Left lung (tissue), 10 donors: Measurements from ENCODE around the gene GPR156. TPM values are rescaled to one million over a fixed set of nuclear protein-coding genes. Genes with fewer than 3 reads are reported as not detected.

Source experiments
- ATAC-seq: fragments of 200-7000 bp; cut with Tn5 transposase; one replicate; pipeline ENCODE4 v1.9.1; 2020; ENCODE audit warnings: moderate library complexity
- DNase-seq, 4 donors: peaks; one replicate each; pipeline ENCODE4 v3.0.0-alpha.2; 2013 to 2020
- H3K27ac ChIP-seq, 2 donors: fragments of 200-600 bp; sonication (generic) in 1 of 2; one replicate each; pipeline versions ENCODE4 v1.5.0 to v1.8.0; 2020 to 2021
- H3K27me3 ChIP-seq, 2 donors: fragments of 200-600 bp; sonication (generic) in 1 of 2; one replicate each; pipeline versions ENCODE4 v1.5.0 to v1.8.0; 2020 to 2021
- H3K36me3 ChIP-seq, 2 donors: fragments of 200-600 bp; sonication (generic) in 1 of 2; one replicate each; pipeline versions ENCODE4 v1.5.0 to v1.8.0; 2020 to 2021
- H3K4me1 ChIP-seq, 2 donors: fragments of 200-600 bp; one replicate each; pipeline ENCODE4 v1.8.0; 2021
- H3K4me3 ChIP-seq, 2 donors: fragments of 200-600 bp; sonication (generic) in 1 of 2; one replicate each; pipeline versions ENCODE4 v1.5.0 to v1.8.0; 2020 to 2021; ENCODE audit warnings: mild to moderate bottlenecking in 1 of 2
- H3K9me3 ChIP-seq, 2 donors: fragments of 200-600 bp; sonication (generic) in 1 of 2; one replicate each; pipeline versions ENCODE4 v1.5.0 to v1.8.0; 2020 to 2021
- intact Hi-C, 2 donors: fragments of 100-400 bp; cut with DNase I; formaldehyde crosslinking; loops; one replicate each; pipeline versions ENCODE4 v1.11.2 to v1.14.2; 2022
- polyA plus RNA-seq, 6 donors: library from polyadenylated mRNA; unstranded; fragments of 120-200 nt; gene quantifications; one replicate each; pipeline ENCODE4 v1.2.1, GENCODE V29; 2013; ENCODE audit not compliant: insufficient read length in 6 of 6
- total RNA-seq, 2 donors: library from RNA; stranded (reverse); fragmentation: NEBNext Ultra II Directional; extraction: Animal tissue kit (Norgen Biotek cat#: 25700); gene quantifications; one replicate each; pipeline ENCODE4 v1.2.1, GENCODE V29; 2021
- TF ChIP-seq, protein P1 (sequence below), 2 donors: fragments of 200-600 bp; sonication (generic) in 1 of 2; IDR thresholded peaks; one replicate each; pipeline versions ENCODE4 v1.5.0 to v1.8.0; 2021; ENCODE audit warnings: antibody characterized with exemption in 2 of 2
- donor health status: DM: no; HTN: yes; CAD: no.
- donor health status: DM: no; HTN: no; CAD: no.

GPR156 gene
- total and polyA plus RNA-seq, 8 donors: 0.34 to 3.2 (median 2.0) TPM

DNA sequence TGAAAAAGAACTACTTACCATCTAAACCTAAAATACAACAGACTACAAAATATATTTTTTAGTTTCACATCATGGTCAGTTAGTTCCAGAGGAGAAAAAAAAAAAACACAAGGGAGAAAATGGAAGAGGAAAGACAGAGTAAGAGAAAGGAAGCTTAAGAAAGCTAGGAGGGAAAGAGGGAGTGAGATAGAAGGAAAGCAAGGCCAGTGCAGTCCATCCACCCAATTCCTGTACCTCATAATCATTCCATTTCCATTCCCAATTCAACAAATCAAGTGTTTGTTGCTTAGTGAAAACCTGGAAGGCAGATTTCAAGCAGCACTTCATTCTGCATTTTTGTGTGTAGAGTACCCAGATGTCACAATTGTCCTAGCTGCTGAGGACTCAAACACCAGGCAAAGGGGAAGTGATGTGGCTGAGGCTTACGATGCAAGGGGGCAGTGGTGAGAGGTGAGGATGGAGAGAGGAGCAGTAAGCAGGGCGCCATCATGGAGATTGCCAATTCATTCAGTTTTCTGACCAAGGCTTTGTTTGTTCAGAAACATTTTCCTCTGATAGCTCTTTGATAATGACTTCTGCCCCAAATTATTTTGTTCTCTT lies 107.2 kb downstream of the GPR156 start:
- ATAC-seq (peak; percentile 56), DNase-seq (peak in 1 of 4 donors; percentile 40)
- intact Hi-C loops: no loop called here

DNA sequence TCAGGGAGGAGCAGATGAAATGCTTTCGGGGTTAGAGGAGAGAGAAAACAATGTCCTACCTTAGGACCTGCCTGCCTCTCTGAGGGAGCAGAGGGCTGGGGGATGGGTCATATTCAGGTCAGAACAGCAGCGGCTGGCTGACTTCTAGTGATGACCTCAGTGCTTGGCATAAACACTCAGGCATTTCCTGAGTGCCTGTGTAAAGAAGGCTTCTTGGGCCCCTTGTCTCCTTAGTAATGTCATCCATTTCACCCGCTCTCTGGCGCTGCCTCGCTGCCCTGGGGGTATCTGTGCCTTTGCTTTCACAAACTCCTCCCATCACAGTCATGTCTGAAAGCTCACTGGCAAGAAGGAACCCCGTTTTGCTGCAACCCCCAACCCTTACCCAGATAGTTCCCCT lies 107.9 kb downstream of the GPR156 start:
- peak; percentile 91 for ATAC-seq
- H3K4me1 ChIP-seq: peaks cover 4 to 10% of the 10 kb centered on the region in 2 donors
- H3K4me3 ChIP-seq: no peak overlapping the region
- DNase-seq: peak in 3 of 4 donors; percentile 17 to 62 (median 61)
- no peaks in the 10 kb centered on the region for H3K36me3 ChIP-seq
- TF ChIP-seq, protein P1, sequence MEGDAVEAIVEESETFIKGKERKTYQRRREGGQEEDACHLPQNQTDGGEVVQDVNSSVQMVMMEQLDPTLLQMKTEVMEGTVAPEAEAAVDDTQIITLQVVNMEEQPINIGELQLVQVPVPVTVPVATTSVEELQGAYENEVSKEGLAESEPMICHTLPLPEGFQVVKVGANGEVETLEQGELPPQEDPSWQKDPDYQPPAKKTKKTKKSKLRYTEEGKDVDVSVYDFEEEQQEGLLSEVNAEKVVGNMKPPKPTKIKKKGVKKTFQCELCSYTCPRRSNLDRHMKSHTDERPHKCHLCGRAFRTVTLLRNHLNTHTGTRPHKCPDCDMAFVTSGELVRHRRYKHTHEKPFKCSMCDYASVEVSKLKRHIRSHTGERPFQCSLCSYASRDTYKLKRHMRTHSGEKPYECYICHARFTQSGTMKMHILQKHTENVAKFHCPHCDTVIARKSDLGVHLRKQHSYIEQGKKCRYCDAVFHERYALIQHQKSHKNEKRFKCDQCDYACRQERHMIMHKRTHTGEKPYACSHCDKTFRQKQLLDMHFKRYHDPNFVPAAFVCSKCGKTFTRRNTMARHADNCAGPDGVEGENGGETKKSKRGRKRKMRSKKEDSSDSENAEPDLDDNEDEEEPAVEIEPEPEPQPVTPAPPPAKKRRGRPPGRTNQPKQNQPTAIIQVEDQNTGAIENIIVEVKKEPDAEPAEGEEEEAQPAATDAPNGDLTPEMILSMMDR (IDR thresholded peaks at IDR 0.05): no peak
- peak overlapping the region in 1 of 2 donors; percentile 10 for H3K27ac ChIP-seq
- no peaks in the 10 kb centered on the region for H3K9me3 ChIP-seq
- intact Hi-C loops: no loop called here
- H3K27me3 ChIP-seq: no peaks in the 10 kb centered on the region

More for the DNA sequence above, 107.2 kb downstream of the GPR156 start:
- TF ChIP-seq, protein P1 (IDR thresholded peaks at IDR 0.05): no peak
- no peaks in the 10 kb centered on the region for H3K27me3 ChIP-seq
- H3K4me3 ChIP-seq: no peak overlapping the region
- H3K36me3 ChIP-seq: no peaks in the 10 kb centered on the region
- no peaks in the 10 kb centered on the region for H3K9me3 ChIP-seq
- H3K4me1 ChIP-seq: peaks cover 4 to 10% of the 10 kb centered on the region in 2 donors
- H3K27ac ChIP-seq: peak overlapping the region in 1 of 2 donors; percentile 10

- Histone ChIP-seq H3K9me3 (no peaks in the 10 kb centered on the region), H3K4me1 (peaks cover 4 to 10% of the 10 kb centered on the region in 2 donors), H3K27me3 (no peaks in the 10 kb centered on the region), H3K27ac (no peak overlapping the region), H3K4me3 (no peak overlapping the region), H3K36me3 (no peaks in the 10 kb centered on the region)
- DNase-seq (no peak), ATAC-seq (no peak)
- intact Hi-C loops: no loop called here
- TF ChIP-seq, protein P1 (IDR thresholded peaks at IDR 0.05): no peak
Observed at GRCh38 chr3:120174811-120175539, 110.0 kb downstream of the GPR156 start.

GRCh38 chr3:120173056-120173675 lies 111.9 kb downstream of the GPR156 start:
- ATAC-seq: no peak
- Histone ChIP-seq H3K27ac (no peak overlapping the region), H3K36me3 (no peaks in the 10 kb centered on the region), H3K4me3 (no peak overlapping the region), H3K27me3 (no peaks in the 10 kb centered on the region), H3K4me1 (peaks cover 4 to 10% of the 10 kb centered on the region in 2 donors), H3K9me3 (no peaks in the 10 kb centered on the region)
- TF ChIP-seq, protein P1 (IDR thresholded peaks at IDR 0.05): no peak
- DNase-seq: no peak
- intact Hi-C loops: no loop called here

- Histone ChIP-seq H3K36me3 (no peaks in the 10 kb centered on the region), H3K27ac (no peak overlapping the region), H3K4me1 (peaks cover 2% of the 10 kb centered on the region in 2 donors), H3K27me3 (no peaks in the 10 kb centered on the region), H3K4me3 (no peak overlapping the region), H3K9me3 (no peaks in the 10 kb centered on the region)
- DNase-seq: no peak
- intact Hi-C loops: no loop called here
- no peak for ATAC-seq
- TF ChIP-seq, protein P1 (IDR thresholded peaks at IDR 0.05): no peak
Observed at GRCh38 chr3:120172070-120172469, 113.0 kb downstream of the GPR156 start.
